Trophoblast cell (in vitro differentiated cells and primary cell): ENCODE results near the gene ZNF227.

ENCODE experiments used
- DNase-seq, 2 donors: peaks; one replicate each; pipeline ENCODE4 v3.0.0-alpha.2; 2016
- H2AFZ ChIP-seq: 2 replicates; pipeline ENCODE4 v1.6.1; 2013; ENCODE audit warnings: low read length, moderate library complexity, mild to moderate bottlenecking; ENCODE audit not compliant: insufficient read depth, poor library complexity
- H2AK5ac ChIP-seq: 2 replicates; pipeline ENCODE4 v1.6.1; 2013; ENCODE audit warnings: mild to moderate bottlenecking, low read length
- H2BK120ac ChIP-seq: 2 replicates; pipeline ENCODE4 v1.6.1; 2013; ENCODE audit warnings: low read length, mild to moderate bottlenecking, moderate library complexity; ENCODE audit not compliant: insufficient read depth, poor library complexity
- H2BK12ac ChIP-seq: 2 replicates; pipeline ENCODE4 v1.6.1; 2013; ENCODE audit warnings: mild to moderate bottlenecking, low read length, moderate library complexity
- H2BK5ac ChIP-seq: 2 replicates; pipeline ENCODE4 v1.6.1; 2013; ENCODE audit warnings: low read length, low read depth, moderate library complexity, mild to moderate bottlenecking; ENCODE audit not compliant: poor library complexity
- H3K14ac ChIP-seq: 2 replicates; pipeline ENCODE4 v1.6.1; 2013; ENCODE audit warnings: mild to moderate bottlenecking, low read length
- H3K18ac ChIP-seq: 2 replicates; pipeline ENCODE4 v1.6.1; 2013; ENCODE audit warnings: mild to moderate bottlenecking, low read length
- H3K23ac ChIP-seq: 2 replicates; pipeline ENCODE4 v1.6.1; 2013; ENCODE audit warnings: low read length
- H3K27ac ChIP-seq: 2 replicates; pipeline ENCODE4 v1.5.1; 2013; ENCODE audit warnings: low read depth, mild to moderate bottlenecking, inconsistent platforms, low read length, moderate library complexity
- H3K27me3 ChIP-seq: 2 replicates; pipeline ENCODE4 v1.6.1; 2013; ENCODE audit warnings: inconsistent platforms, mild to moderate bottlenecking, low read length, moderate library complexity; ENCODE audit not compliant: insufficient read depth
- H3K36me3 ChIP-seq, 2 experiments: 1 replicate in 1 of 2; 2 replicates in 1 of 2; pipeline ENCODE4 v1.6.1; 2013; ENCODE audit warnings: low read length in 2 of 2, mild to moderate bottlenecking in 2 of 2, moderate library complexity in 1 of 2; ENCODE audit not compliant: insufficient read depth in 2 of 2, control insufficient read depth in 1 of 2
- H3K4ac ChIP-seq: 2 replicates; pipeline ENCODE4 v1.6.1; 2013; ENCODE audit warnings: low read depth, mild to moderate bottlenecking, low read length, moderate library complexity
- H3K4me1 ChIP-seq, 2 experiments: 1 replicate in 1 of 2; 2 replicates in 1 of 2; pipeline ENCODE4 v1.6.1; 2013; ENCODE audit warnings: low read length in 2 of 2, mild to moderate bottlenecking in 2 of 2, moderate library complexity in 1 of 2; ENCODE audit not compliant: insufficient read depth in 2 of 2, control insufficient read depth in 1 of 2
- H3K4me2 ChIP-seq: 2 replicates; pipeline ENCODE4 v1.6.1; 2013; ENCODE audit warnings: inconsistent platforms, mild to moderate bottlenecking, low read length, moderate library complexity
- H3K4me3 ChIP-seq: 2 replicates; pipeline ENCODE4 v1.5.1; 2013; ENCODE audit warnings: mild to moderate bottlenecking, low read depth, low read length, inconsistent platforms
- H3K79me1 ChIP-seq: one replicate; pipeline ENCODE4 v1.6.1; 2013; ENCODE audit warnings: low read length
- H3K79me2 ChIP-seq: 2 replicates; pipeline ENCODE4 v1.6.1; 2013; ENCODE audit warnings: low read length, mild to moderate bottlenecking; ENCODE audit not compliant: control insufficient read depth, insufficient read depth, poor library complexity
- H3K9ac ChIP-seq: 2 replicates; pipeline ENCODE4 v1.6.1; 2013; ENCODE audit warnings: mild to moderate bottlenecking, low read length
- H3K9me3 ChIP-seq: 2 replicates; pipeline ENCODE4 v1.6.1; 2013; ENCODE audit warnings: low read depth, mild to moderate bottlenecking, control low read depth, inconsistent platforms, low read length; ENCODE audit not compliant: insufficient read depth
- H4K12ac ChIP-seq: 2 replicates; pipeline ENCODE4 v1.6.1; 2013; ENCODE audit warnings: low read depth, mild to moderate bottlenecking, low read length, moderate library complexity
- H4K8ac ChIP-seq: 2 replicates; pipeline ENCODE4 v1.6.1; 2013; ENCODE audit warnings: low read depth, mild to moderate bottlenecking, low read length, moderate library complexity
- H4K91ac ChIP-seq: one replicate; pipeline ENCODE4 v1.6.1; 2013; ENCODE audit warnings: low read depth, mild to moderate bottlenecking, low read length, moderate library complexity
- WGBS: extraction: QIAGEN DNeasy Blood & Tissue Kit; methylation state at CpG from one replicate; pipeline ENCODE4 v1.1.7; 2013; ENCODE audit warnings: missing lambda C conversion rate; ENCODE audit not compliant: insufficient read length, insufficient coverage; ENCODE audit errors: extremely low coverage; 5-methylcytosine and 5-hydroxymethylcytosine counted together

Gene ZNF227

DNA sequence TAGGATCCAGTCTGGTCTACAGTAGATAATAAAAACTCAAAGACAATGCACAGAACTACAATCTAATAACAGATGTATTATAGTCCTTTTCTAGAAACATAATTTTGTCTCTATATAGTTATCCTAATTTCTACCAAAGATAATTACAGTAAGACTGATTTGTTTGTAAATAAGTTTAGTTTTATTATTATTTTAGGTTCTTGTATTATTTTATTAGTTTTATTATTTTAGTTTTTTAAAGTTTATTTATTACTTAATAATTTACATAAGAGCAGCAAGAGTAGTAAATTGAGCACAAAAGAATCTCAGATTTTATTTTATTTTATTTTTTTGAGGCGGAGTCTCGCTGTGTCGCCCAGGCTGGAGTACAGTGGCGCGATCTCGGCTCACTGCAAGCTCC lies 22.3 kb upstream of the ZNF227 start:
- no peaks in the 10 kb centered on the region for H3K79me2 ChIP-seq
- H4K8ac ChIP-seq = no peak overlapping the region
- H3K9me3 ChIP-seq = no peaks in the 10 kb centered on the region
- no peak overlapping the region for H3K4ac ChIP-seq
- no CpG with 5 or more reads among the region's 6 CpGs for WGBS
- H3K9ac ChIP-seq = no peak overlapping the region
- no peaks in the 10 kb centered on the region for H3K27me3 ChIP-seq
- H4K12ac ChIP-seq = no peak overlapping the region
- no peak overlapping the region for H2BK120ac ChIP-seq
- H2AK5ac ChIP-seq = no peak overlapping the region
- H4K91ac ChIP-seq = no peak overlapping the region
- H3K4me1 ChIP-seq = no peaks in the 10 kb centered on the region
- no peak overlapping the region for H3K4me2 ChIP-seq
- no peak overlapping the region for H2BK5ac ChIP-seq
- no peaks in the 10 kb centered on the region for H3K36me3 ChIP-seq
- H3K18ac ChIP-seq = no peak overlapping the region
- no peak overlapping the region for H2AFZ ChIP-seq
- H3K23ac ChIP-seq = no peak overlapping the region
- H3K14ac ChIP-seq = no peak overlapping the region
- no peak overlapping the region for H3K4me3 ChIP-seq
- DNase-seq = no peak
- H3K79me1 ChIP-seq = no peaks in the 10 kb centered on the region
- no peak overlapping the region for H2BK12ac ChIP-seq
- no peak overlapping the region for H3K27ac ChIP-seq

DNA sequence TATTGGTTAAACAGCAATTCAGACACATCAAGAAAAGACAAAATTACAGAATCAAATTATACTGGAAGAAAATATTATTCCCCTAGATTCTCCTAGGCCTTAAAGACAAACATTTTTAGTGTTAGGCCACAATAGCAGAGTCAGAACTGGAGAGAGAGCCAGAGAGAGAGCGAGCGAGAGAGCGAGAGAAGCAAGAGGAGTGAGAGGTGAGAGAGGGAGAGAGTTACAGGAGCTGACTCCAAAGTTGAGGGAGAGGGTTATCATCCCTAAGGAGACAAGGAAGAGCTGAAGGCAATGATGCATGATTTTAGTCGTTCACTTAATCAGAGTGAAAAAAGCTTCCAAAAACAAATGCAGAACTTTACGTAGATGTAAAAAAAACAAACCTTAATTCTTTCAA lies 20.2 kb upstream of the ZNF227 start:
- no peak for DNase-seq
- no peaks in the 10 kb centered on the region for H3K36me3 ChIP-seq
- no peak overlapping the region for H3K4me2 ChIP-seq
- no peaks in the 10 kb centered on the region for H3K79me1 ChIP-seq
- no peak overlapping the region for H3K4ac ChIP-seq
- H3K9me3 ChIP-seq = no peaks in the 10 kb centered on the region
- H2BK5ac ChIP-seq = no peak overlapping the region
- H2BK120ac ChIP-seq = no peak overlapping the region
- no peak overlapping the region for H4K12ac ChIP-seq
- H3K23ac ChIP-seq = no peak overlapping the region
- H2AFZ ChIP-seq = no peak overlapping the region
- H3K79me2 ChIP-seq = no peaks in the 10 kb centered on the region
- H3K4me1 ChIP-seq = no peaks in the 10 kb centered on the region
- no peak overlapping the region for H3K4me3 ChIP-seq
- H3K27me3 ChIP-seq = no peaks in the 10 kb centered on the region
- H4K91ac ChIP-seq = no peak overlapping the region
- H3K18ac ChIP-seq = no peak overlapping the region
- H2BK12ac ChIP-seq = no peak overlapping the region
- no peak overlapping the region for H3K9ac ChIP-seq
- no peak overlapping the region for H3K14ac ChIP-seq
- WGBS = no CpG with 5 or more reads among the region's 5 CpGs
- no peak overlapping the region for H2AK5ac ChIP-seq
- H3K27ac ChIP-seq = no peak overlapping the region
- H4K8ac ChIP-seq = no peak overlapping the region

DNA sequence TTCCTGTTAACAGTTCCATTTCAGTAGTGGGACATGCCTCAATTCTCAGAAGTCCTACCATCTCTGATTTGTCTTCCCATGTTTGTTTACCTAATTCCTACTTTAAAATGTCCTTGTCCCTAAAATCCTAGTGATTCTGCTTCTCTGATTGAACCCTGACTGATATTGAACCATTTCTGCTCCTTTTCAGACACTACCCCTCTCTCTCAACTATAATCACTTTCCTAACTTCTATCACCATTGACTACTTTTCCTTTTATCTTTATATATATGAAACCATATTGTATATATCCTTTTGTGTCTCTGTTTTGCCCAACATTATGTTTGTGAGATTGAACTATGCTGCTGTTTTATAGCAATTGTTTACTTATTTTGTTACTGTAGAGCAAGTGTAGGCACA lies 15.6 kb upstream of the ZNF227 start:
- Histone ChIP-seq H3K27me3 (no peaks in the 10 kb centered on the region), H3K9me3 (no peaks in the 10 kb centered on the region), H3K4me3 (no peak overlapping the region), H3K18ac (no peak overlapping the region), H3K79me2 (no peaks in the 10 kb centered on the region), H2AFZ (no peak overlapping the region), H3K14ac (no peak overlapping the region), H2AK5ac (no peak overlapping the region), H2BK120ac (no peak overlapping the region), H3K79me1 (no peaks in the 10 kb centered on the region), H4K8ac (no peak overlapping the region), H3K9ac (no peak overlapping the region), H3K27ac (no peak overlapping the region), H2BK5ac (no peak overlapping the region), H3K4me2 (no peak overlapping the region), H4K91ac (no peak overlapping the region), H2BK12ac (no peak overlapping the region), H3K4me1 (no peaks in the 10 kb centered on the region), H4K12ac (no peak overlapping the region), H3K4ac (no peak overlapping the region), H3K23ac (no peak overlapping the region), H3K36me3 (no peaks in the 10 kb centered on the region)
- no peak for DNase-seq

DNA sequence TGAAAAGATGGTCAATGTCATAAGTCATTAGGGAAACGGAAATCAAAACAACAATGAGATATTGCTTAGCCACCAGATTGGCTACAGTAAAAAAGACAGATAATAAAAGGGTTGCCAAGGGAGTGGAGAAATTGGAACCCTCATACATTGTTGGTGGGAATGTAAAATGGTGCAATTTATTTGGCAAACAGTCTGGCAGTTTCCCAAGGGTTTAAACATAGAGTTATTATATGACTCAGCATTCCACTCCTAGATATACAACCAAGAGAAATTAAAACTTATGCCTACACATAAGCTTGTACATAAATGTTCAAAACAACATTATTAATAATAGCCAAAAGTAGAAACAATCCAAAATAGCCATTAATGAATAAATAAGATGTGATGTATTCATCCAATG lies 9.9 kb upstream of the ZNF227 start:
- Histone ChIP-seq H4K12ac (no peak overlapping the region), H4K91ac (no peak overlapping the region), H3K4ac (no peak overlapping the region), H3K23ac (no peak overlapping the region), H3K18ac (no peak overlapping the region), H4K8ac (no peak overlapping the region), H3K79me2 (peaks cover under 1% of the 10 kb centered on the region), H2BK120ac (no peak overlapping the region), H2AK5ac (no peak overlapping the region), H3K4me3 (no peak overlapping the region), H3K79me1 (peaks cover under 1% of the 10 kb centered on the region), H3K9ac (no peak overlapping the region), H3K14ac (no peak overlapping the region), H3K9me3 (no peaks in the 10 kb centered on the region), H2BK12ac (no peak overlapping the region), H2AFZ (no peak overlapping the region), H3K27me3 (no peaks in the 10 kb centered on the region), H3K4me1 (no peaks in the 10 kb centered on the region), H2BK5ac (no peak overlapping the region), H3K4me2 (no peak overlapping the region), H3K36me3 (no peaks in the 10 kb centered on the region), H3K27ac (no peak overlapping the region)
- WGBS = no CpG with 5 or more reads among the region's 1 CpG
- DNase-seq = no peak

DNA sequence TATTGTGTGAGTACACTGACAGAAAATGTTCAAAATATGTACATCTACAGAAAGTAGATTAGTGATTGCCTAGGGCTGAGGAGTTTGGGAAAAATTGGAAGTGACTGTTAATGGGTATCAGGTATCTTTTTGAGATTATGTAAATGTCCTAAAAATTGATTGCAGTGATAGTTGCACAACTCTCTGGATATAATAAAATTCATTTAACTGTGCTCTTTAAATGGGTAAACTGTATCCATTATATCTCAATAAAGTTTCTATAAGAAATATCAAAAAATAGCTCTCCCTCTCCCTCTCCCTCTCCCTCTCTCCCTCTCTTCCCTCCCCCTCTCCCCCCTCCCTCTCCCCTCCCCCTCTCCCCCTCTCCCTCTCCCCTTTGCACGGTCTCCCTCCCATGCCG lies 9.4 kb upstream of the ZNF227 start:
- Histone ChIP-seq H3K18ac (no peak overlapping the region), H3K27me3 (no peaks in the 10 kb centered on the region), H3K9me3 (no peaks in the 10 kb centered on the region), H3K4me3 (no peak overlapping the region), H3K36me3 (no peaks in the 10 kb centered on the region), H3K23ac (no peak overlapping the region), H3K14ac (no peak overlapping the region), H2BK12ac (no peak overlapping the region), H2BK120ac (no peak overlapping the region), H2AK5ac (no peak overlapping the region), H3K4ac (no peak overlapping the region), H3K4me2 (no peak overlapping the region), H3K79me1 (peaks cover 3% of the 10 kb centered on the region), H3K79me2 (peaks cover 3% of the 10 kb centered on the region), H4K91ac (no peak overlapping the region), H3K4me1 (no peaks in the 10 kb centered on the region), H3K27ac (no peak overlapping the region), H2AFZ (no peak overlapping the region), H2BK5ac (no peak overlapping the region), H3K9ac (no peak overlapping the region), H4K12ac (no peak overlapping the region), H4K8ac (no peak overlapping the region)
- WGBS = no CpG with 5 or more reads among the region's 2 CpGs
- no peak for DNase-seq
